ENCODE data around the gene HTR2A. TPM values are rescaled to one million over a fixed set of nuclear protein-coding genes. Genes with fewer than 3 reads are reported as not detected.

Gene HTR2A
- polyA plus RNA-seq, 1 donor = 0.14 TPM

DNA sequence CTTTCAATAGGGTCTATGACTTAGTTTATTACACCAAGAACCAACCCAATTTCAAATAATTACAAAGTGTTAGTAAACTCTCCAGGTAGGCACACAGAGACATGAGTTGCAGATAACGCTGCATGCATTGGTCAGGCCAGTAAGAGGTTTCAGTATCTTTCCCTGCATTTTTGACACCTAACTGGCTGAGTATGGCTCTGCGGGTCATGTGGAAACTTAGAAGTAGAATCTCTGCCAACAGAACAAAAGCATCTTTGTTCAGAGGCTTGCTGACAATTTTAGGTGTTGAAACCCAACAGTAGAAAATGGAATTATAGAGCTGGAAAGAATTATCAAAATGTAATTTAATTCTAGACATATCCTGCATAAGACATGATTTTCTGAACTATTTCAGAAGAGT, 25.3 kb downstream of the HTR2A start:
- DNase-seq (ENCODE audit: low read depth) = no peak

DNA sequence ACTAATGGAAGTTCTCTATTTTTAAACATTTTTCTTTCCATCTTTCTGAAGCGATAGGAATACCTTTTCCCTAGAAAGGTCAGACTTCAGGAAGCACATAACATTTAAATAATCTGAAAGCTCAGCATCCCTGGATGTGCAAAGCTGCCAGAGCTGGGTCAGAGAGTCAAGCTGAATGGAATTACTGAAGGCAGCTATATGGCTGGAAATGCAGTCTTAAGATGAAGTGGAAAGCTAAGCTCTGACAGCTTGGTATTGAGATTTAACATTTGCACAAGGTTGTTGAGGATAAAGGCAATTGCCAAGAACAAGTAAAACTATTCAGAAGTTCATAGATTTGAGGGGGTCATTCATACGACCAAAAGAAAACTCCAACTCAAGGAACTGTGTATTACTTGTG, 28.8 kb downstream of the HTR2A start:
- no peak for DNase-seq (ENCODE audit: low read depth)

DNA sequence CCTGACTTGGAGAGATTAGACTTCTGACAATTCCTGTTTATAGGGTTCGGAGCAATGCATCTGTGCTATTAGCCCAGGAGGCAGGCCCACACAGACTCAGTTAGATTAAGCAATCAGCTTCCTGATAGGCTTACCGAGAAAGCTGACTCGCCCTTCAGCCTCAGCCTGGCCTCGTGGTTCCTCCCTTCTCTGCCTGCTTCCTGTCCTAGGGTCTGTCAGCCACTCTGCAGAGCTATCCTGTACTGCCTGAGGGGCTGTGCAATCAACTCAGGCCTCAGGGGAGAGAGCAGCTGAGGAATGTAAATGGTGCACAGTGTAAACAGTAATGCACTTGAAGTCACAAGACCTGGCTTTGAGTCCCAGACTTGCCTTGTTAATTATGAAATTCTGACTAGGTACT, 30.7 kb downstream of the HTR2A start:
- no peak for DNase-seq (ENCODE audit: low read depth)

- no peak for DNase-seq (ENCODE audit: low read depth)
These were observed 31.9 kb downstream of the HTR2A start for GRCh38 chr13:46864941-46865340.

DNA sequence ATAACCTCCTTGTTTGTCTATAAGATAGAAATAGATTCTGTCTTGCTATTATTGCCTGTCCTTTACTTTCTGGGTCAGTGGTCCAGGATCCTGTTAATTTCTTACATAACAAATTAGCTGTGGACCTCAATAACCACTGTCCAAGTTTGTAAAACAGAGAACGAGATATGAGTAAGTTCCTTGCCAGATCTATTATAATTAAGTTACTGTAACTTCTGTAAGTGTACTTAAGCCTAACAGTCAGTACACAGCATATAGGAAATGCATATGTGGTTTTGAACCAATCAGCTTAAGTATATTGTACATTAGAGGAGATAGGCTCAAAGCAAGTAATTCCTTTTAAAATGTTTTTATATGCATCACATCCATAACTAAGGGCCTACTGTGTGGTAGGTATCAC, 34.9 kb downstream of the HTR2A start:
- no peak for DNase-seq (ENCODE audit: low read depth)

DNA sequence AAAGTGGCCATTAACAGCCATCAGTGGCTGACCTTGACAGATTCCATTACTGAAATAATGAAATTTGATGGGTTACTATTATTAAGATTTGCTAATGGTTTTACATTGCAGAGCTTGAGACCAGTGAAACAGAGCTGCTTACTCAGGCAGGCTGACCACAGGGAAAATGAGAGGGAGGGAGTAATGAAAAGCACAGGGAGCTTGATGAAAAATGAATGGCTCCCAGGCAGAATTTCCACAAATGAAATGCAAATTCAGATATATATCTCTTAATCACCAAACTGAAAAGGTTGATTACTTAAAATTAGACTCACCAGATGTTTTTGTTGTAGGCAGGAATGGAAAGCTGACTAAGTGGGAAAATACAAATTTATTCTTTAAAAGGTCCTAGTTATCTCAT, 36.1 kb downstream of the HTR2A start:
- DNase-seq (ENCODE audit: low read depth) = no peak

- no peak for DNase-seq (ENCODE audit: low read depth)
These were observed 38.1 kb downstream of the HTR2A start for GRCh38 chr13:46858776-46859175.

DNA sequence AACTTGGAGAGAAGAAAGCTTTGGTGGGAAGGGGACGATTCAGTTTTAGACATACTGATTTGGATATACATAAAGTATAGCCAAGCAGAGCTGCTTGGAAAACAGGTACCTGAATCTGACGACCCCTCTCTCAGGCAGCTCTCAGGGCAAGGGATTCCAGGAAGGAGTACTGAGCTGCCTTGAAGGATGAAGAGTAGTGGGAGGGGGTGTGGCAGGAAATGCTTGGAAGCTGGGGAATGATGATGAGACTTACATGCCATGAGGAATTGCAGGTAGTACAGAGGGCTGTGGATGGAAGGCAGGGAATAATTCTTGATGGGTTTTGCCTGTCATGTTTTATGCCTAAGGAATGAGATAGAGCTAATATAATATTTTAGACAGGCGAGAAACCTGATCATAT, 38.7 kb downstream of the HTR2A start:
- DNase-seq (ENCODE audit: low read depth) = no peak

DNA sequence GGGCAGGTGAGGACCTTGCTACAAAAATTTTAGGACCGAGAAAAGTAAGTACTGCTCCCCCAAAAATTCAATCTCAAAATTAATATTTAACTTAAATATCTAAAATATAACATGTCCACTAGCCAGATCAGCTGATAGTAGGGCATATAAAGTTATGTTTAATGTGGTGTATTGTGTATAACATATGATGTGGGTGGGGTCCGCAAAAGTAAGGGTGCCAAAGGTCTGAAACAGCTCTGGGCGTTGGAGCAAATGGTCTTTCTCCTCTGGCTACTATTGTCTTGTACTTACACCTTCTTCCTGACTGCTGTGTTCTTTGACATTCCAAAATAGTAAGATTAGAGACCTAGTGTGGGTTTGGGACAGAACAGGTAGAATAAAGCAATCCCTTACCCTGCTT, 41.2 kb downstream of the HTR2A start:
- no peak for DNase-seq (ENCODE audit: low read depth)

DNA sequence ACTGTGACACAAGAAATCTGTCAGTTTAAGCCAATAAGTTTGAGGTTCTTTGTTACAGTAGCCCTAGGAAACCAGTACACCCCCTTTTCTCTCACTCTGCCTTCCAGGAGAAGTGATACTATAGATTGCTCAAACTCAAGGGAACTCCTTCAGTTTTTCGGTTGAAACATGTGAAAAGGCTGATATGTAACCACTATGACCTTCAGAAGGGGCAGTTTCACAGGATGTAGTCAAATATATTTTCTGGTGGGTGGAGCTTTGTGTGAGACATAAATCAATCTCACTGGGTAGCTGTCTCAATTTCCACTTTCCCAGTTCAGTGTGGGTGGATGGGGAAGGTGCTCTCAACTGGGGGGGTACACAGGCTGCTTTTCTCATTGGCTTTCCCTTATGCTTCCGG, 41.7 kb downstream of the HTR2A start:
- DNase-seq (ENCODE audit: low read depth) = no peak

- DNase-seq (ENCODE audit: low read depth) = no peak
These were observed 44.7 kb downstream of the HTR2A start for GRCh38 chr13:46852168-46852567.

GRCh38 chr13:46850214-46850613, 46.6 kb downstream of the HTR2A start:
- DNase-seq (ENCODE audit: low read depth) = no peak

GRCh38 chr13:46846726-46847125, 50.1 kb downstream of the HTR2A start:
- no peak for DNase-seq (ENCODE audit: low read depth)

DNA sequence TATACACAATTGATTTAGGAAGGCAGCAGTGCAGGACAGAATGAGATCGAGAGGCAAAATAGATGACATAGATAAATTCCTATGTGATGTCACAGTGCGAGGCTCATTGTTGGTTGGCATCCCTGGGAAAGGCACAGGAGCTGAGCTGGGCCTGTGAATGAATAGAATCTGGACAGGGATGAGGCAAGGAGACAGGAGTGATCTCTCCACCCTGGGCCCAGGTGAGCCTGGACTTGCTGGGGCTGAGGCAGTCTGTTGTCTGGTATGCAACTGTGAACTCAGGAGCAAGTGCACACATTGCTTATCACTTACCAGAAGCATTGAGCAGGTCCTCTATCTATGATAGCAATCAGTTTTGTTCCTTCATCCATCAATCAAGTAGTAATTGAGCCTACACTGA, 51.7 kb downstream of the HTR2A start:
- DNase-seq (ENCODE audit: low read depth) = no peak

GRCh38 chr13:46844431-46844830, 52.4 kb downstream of the HTR2A start:
- no peak for DNase-seq (ENCODE audit: low read depth)

DNA sequence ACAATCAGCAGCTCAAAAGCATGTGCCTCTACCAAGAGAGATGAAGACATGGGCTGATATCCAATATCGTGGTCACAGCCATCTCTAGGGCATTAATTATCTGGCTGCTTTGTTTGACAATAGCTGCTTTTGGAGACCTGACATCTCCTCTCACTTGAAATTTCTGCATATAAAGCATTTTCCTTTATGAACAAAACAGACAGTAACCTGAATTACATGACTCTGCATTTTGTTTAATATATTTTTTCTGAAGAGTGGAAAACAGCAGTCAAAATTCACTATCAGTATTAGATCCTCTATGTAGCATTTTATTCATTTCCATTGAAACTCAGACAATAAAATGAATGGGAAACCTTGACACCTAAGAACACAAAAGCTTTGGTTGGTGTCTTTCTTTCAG, 57.5 kb downstream of the HTR2A start:
- DNase-seq (ENCODE audit: low read depth) = no peak

DNA sequence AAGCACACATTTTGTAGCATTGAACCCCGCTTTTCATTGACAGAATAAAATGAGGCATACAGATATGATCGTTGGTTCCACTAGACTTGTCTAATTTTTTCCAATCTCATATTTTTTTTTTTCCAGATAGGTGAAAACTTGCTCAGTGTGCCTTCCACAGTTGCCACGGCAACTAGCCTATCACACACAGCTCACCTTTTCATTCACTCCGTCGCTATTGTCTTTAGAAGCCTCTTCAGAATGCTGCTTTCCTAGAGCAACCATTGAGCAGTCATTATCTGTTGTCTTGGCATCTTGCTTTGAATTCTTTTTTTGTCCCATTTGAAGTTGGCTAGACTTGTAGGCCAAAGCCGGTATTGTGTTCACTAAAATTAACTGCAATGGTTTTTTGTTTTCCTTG, 62.2 kb downstream of the HTR2A start:
- DNase-seq (ENCODE audit: low read depth) = no peak

GRCh38 chr13:46831588-46832194, 65.2 kb downstream of the HTR2A start:
- no peak for DNase-seq (ENCODE audit: low read depth)

GRCh38 chr13:46830405-46831005, 66.3 kb downstream of the HTR2A start:
- DNase-seq (ENCODE audit: low read depth) = no peak

DNA sequence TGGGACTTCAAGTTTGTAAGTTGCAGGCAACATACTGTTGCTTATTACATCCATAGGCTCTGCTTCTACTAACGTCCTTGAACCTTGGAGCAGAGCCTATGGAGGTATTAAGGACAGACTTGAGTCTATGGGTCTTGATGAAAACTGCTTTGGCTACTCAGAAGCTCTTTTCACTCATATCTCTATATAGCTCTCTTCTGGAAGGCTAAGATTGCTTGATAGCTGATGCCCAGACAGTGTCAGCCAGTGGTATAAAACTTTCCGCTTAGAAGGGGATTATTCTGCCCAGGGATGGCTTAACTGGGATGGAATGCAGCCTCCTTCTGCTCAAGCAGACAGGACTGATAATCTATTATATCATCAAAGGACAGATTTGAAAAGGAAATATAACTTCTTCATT, 74.3 kb downstream of the HTR2A start:
- DNase-seq (ENCODE audit: low read depth) = no peak

- DNase-seq (ENCODE audit: low read depth) = no peak
These were observed 78.9 kb downstream of the HTR2A start for GRCh38 chr13:46817838-46818476.

- no peak for DNase-seq (ENCODE audit: low read depth)
These were observed 79.8 kb downstream of the HTR2A start for GRCh38 chr13:46817095-46817494.

DNA sequence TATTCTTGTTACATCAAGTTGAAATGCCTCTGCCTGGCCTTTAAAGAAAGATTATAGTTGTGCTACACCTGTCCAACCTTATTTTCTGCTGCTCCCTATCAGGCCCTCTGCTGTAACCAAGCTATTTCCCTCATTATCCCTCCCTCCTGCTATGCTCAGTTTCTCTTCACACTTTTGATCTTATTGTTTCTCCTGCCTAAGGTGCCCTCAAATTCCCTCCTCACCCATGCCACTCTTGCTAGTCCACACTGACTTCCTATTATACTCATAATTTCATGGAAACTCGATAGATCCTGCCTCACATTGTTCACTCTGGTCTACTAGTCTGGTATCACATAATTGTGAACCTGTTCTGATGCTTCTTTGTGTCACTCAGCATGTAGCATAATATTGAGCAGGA, 80.5 kb downstream of the HTR2A start:
- no peak for DNase-seq (ENCODE audit: low read depth)
